K562 (cell line): ENCODE results near the gene ROR2. TPM values are rescaled to one million over a fixed set of nuclear protein-coding genes. Genes with fewer than 3 reads are reported as not detected.

Source experiments
- ARID4B ChIP-seq: sonication (generic); formaldehyde crosslinking; IDR thresholded peaks from 2 replicates; pipeline ENCODE4 v1.8.0; 2022; ENCODE audit warnings: mild to moderate bottlenecking, missing genetic modification reagents
- GTF2F1 ChIP-seq: IDR thresholded peaks from 2 replicates; pipeline ENCODE4 v1.6.1; 2011; ENCODE audit warnings: low read depth, low read length, improper control_type of control experiment
- MEIS2 ChIP-seq: fragments of 450-650 bp; IDR thresholded peaks from 2 replicates; pipeline ENCODE4 v1.6.1; 2014; ENCODE audit warnings: mild to moderate bottlenecking; ENCODE audit not compliant: partially characterized antibody
- TFAM ChIP-seq: fragments of 250-450 bp; sonication (Bioruptor Pico); conservative IDR thresholded peaks from 2 replicates; pipeline ENCODE4 v1.5.0; 2021; ENCODE audit warnings: mild to moderate bottlenecking, moderate library complexity
- polyA plus RNA-seq, 8 experiments: library from polyadenylated mRNA; depleted of rRNA in 4 of 8; stranded (reverse) in 5 of 8; unstranded in 3 of 8; fragments of >200 nt; fragmentation: Nextera tagmentation in 2 of 8; fragmentation: Illumina TruSeq in 1 of 8; extraction: Ambion mirVana in 2 of 8; extraction: Trizol in 1 of 8; gene quantifications; 2 replicates each; pipeline versions ENCODE4 v1.2.1 to v1.2.3, GENCODE V29; 2011 to 2014; ENCODE audit warnings: inconsistent platforms in 1 of 8, missing spikeins in 1 of 8
- total RNA-seq, 7 experiments: library from RNA; depleted of rRNA in 6 of 7; stranded (reverse); fragments of >200 nt in 6 of 7; fragmentation: Illumina TruSeq in 2 of 7; extraction: Trizol in 2 of 7; gene quantifications; 2 replicates each; pipeline versions ENCODE4 v1.2.1 to v1.2.3, GENCODE V29; 2011 to 2021; ENCODE audit warnings: low replicate concordance in 1 of 7

Gene ROR2
- total and polyA plus RNA-seq, 9 of the 15 experiments (the other 6 are each of a cell fraction or from before 2014, with no cell fraction given) = 5.6 to 33.8 (median 15.3) TPM

- TF ChIP-seq ARID4B = no peak
- TF ChIP-seq GTF2F1 = no peak
- TF ChIP-seq TFAM (CRISPR knock-in tag) = no peak
- TF ChIP-seq MEIS2 = no peak
These were observed 289.5 kb downstream of the ROR2 start (continued) for GRCh38 chr9:91660521-91660920.
